GM19438 (cell line): ENCODE data around the gene PALLD.

Source experiments
- ATAC-seq: cut with Tn5 transposase; IDR thresholded peaks from one replicate; pipeline ENCODE4 v1.9.1; 2021; ENCODE audit warnings: low read depth; ENCODE audit not compliant: unreplicated experiment

PALLD gene

GRCh38 chr4:168877511-168878491, 380.9 kb downstream of the PALLD start:
- no peak for ATAC-seq

- ATAC-seq = no peak
These were observed 381.8 kb downstream of the PALLD start for GRCh38 chr4:168878623-168879022.

- no peak for ATAC-seq
These were observed 382.3 kb downstream of the PALLD start for GRCh38 chr4:168879188-168879587.

GRCh38 chr4:168880072-168880675, 383.3 kb downstream of the PALLD start:
- ATAC-seq = no peak

GRCh38 chr4:168880811-168881595, 384.2 kb downstream of the PALLD start:
- peak; percentile 74 for ATAC-seq

- no peak for ATAC-seq
These were observed 385.0 kb downstream of the PALLD start for GRCh38 chr4:168881781-168882420.

GRCh38 chr4:168882650-168883233, 385.9 kb downstream of the PALLD start:
- ATAC-seq = no peak

- no peak for ATAC-seq
These were observed 386.7 kb downstream of the PALLD start for GRCh38 chr4:168883513-168883912.

- ATAC-seq = no peak
These were observed 387.6 kb downstream of the PALLD start for GRCh38 chr4:168884251-168885124.

- no peak for ATAC-seq
These were observed 388.5 kb downstream of the PALLD start for GRCh38 chr4:168885400-168885799.

- ATAC-seq = no peak
These were observed 389.5 kb downstream of the PALLD start for GRCh38 chr4:168886351-168886750.

- ATAC-seq = no peak
These were observed 391.0 kb downstream of the PALLD start for GRCh38 chr4:168887809-168888208.

GRCh38 chr4:168888715-168889215, 391.9 kb downstream of the PALLD start:
- no peak for ATAC-seq

GRCh38 chr4:168891086-168891485, 394.2 kb downstream of the PALLD start:
- ATAC-seq = no peak

GRCh38 chr4:168891688-168892087, 394.8 kb downstream of the PALLD start:
- no peak for ATAC-seq

- ATAC-seq = no peak
These were observed 395.6 kb downstream of the PALLD start for GRCh38 chr4:168892475-168892874.

GRCh38 chr4:168893205-168893604, 396.4 kb downstream of the PALLD start:
- ATAC-seq = no peak

- ATAC-seq = no peak
These were observed 397.0 kb downstream of the PALLD start for GRCh38 chr4:168893807-168894206.

GRCh38 chr4:168900080-168900479, 403.2 kb downstream of the PALLD start:
- no peak for ATAC-seq
